HepG2 (cell line): Measurements from ENCODE around the gene NEAT1. TPM values are rescaled to one million over a fixed set of nuclear protein-coding genes. Genes with fewer than 3 reads are reported as not detected.

Experiments
- AHR ChIP-seq: IDR thresholded peaks from 2 replicates; pipeline ENCODE4 v1.6.1; 2018; ENCODE audit warnings: missing genetic modification reagents, missing compliant biosample characterization
- MTERF4 ChIP-seq: sonication (generic); formaldehyde crosslinking; IDR thresholded peaks from 2 replicates; pipeline ENCODE4 v1.8.0; 2023; ENCODE audit warnings: mild to moderate bottlenecking, missing genetic modification reagents
- PHF20 ChIP-seq: sonication (generic); formaldehyde crosslinking; IDR thresholded peaks from 2 replicates; pipeline ENCODE4 v1.5.0; 2020; ENCODE audit warnings: mild to moderate bottlenecking, missing genetic modification reagents
- TCF7L2 ChIP-seq: IDR thresholded peaks from 2 replicates; pipeline ENCODE4 v1.6.1; 2011; ENCODE audit warnings: mild to moderate bottlenecking, low read depth, low read length, moderate library complexity
- ZBED4 ChIP-seq: sonication (generic); formaldehyde crosslinking; IDR thresholded peaks from 2 replicates; pipeline ENCODE4 v1.4.0; 2020; ENCODE audit warnings: missing genetic modification reagents, borderline replicate concordance
- ZMAT3 ChIP-seq: sonication (generic); formaldehyde crosslinking; conservative IDR thresholded peaks from 2 replicates; pipeline ENCODE4 v1.7.0; 2021; ENCODE audit warnings: missing genetic modification reagents
- ZNF512 ChIP-seq: sonication (generic); formaldehyde crosslinking; IDR thresholded peaks from 2 replicates; pipeline ENCODE4 v1.4.0; 2020; ENCODE audit warnings: mild to moderate bottlenecking, missing genetic modification reagents
- ZNF547 ChIP-seq: sonication (generic); formaldehyde crosslinking; IDR thresholded peaks from 2 replicates; pipeline ENCODE4 v1.5.1; 2020; ENCODE audit warnings: mild to moderate bottlenecking, missing genetic modification reagents
- ZNF567 ChIP-seq: sonication (generic); formaldehyde crosslinking; IDR thresholded peaks from 2 replicates; pipeline ENCODE4 v1.8.1; 2023; ENCODE audit warnings: mild to moderate bottlenecking, missing genetic modification reagents, borderline replicate concordance
- ZNF577 ChIP-seq: sonication (generic); formaldehyde crosslinking; IDR thresholded peaks from 2 replicates; pipeline ENCODE4 v1.4.0; 2020; ENCODE audit warnings: mild to moderate bottlenecking, low read depth, missing genetic modification reagents, borderline replicate concordance
- ZNF670 ChIP-seq: sonication (generic); formaldehyde crosslinking; IDR thresholded peaks from 2 replicates; pipeline ENCODE4 v1.8.0; 2022; ENCODE audit warnings: mild to moderate bottlenecking, missing genetic modification reagents, borderline replicate concordance
- polyA plus RNA-seq, 8 experiments: library from polyadenylated mRNA; depleted of rRNA in 3 of 8; stranded (reverse) in 7 of 8; unstranded in 1 of 8; fragments of >200 nt; fragmentation: Illumina TruSeq in 4 of 8; extraction: Trizol in 4 of 8; gene quantifications; 2 replicates each; pipeline versions ENCODE4 v1.2.1 to v1.2.3, GENCODE V29; 2011 to 2016; ENCODE audit warnings: low read depth in 4 of 8, missing spikeins in 1 of 8, mixed read lengths in 1 of 8; ENCODE audit not compliant: insufficient read depth in 1 of 8
- total RNA-seq, 5 experiments: library from RNA; depleted of rRNA; stranded (reverse); fragments of >200 nt; fragmentation: Illumina TruSeq; extraction: Trizol; gene quantifications; 2 replicates each; pipeline ENCODE4 v1.2.3, GENCODE V29; 2016; ENCODE audit warnings: low read depth in 1 of 5
- TF ChIP-seq, protein P1 (sequence below): sonication (generic); formaldehyde crosslinking; IDR thresholded peaks from 2 replicates; pipeline ENCODE4 v1.5.0; 2020; ENCODE audit warnings: missing genetic modification reagents
- TF ChIP-seq, protein P2 (sequence below): sonication (generic); formaldehyde crosslinking; IDR thresholded peaks from 2 replicates; pipeline ENCODE4 v1.5.0; 2020; ENCODE audit warnings: mild to moderate bottlenecking, missing genetic modification reagents, borderline replicate concordance
- TF ChIP-seq, protein P3 (sequence below): sonication (generic); formaldehyde crosslinking; IDR thresholded peaks from 2 replicates; pipeline ENCODE4 v1.4.0; 2020; ENCODE audit warnings: missing genetic modification reagents; ENCODE audit errors: not compliant biosample characterization
- TF ChIP-seq, protein P4 (sequence below): IDR thresholded peaks from 2 replicates; pipeline ENCODE4 v1.6.1; 2016; ENCODE audit warnings: low read depth, control low read depth

Gene NEAT1
- total and polyA plus RNA-seq, 2 of the 13 experiments (the other 11 are each of a cell fraction or from before 2014, with no cell fraction given): 20.5 to 41.2 TPM

DNA sequence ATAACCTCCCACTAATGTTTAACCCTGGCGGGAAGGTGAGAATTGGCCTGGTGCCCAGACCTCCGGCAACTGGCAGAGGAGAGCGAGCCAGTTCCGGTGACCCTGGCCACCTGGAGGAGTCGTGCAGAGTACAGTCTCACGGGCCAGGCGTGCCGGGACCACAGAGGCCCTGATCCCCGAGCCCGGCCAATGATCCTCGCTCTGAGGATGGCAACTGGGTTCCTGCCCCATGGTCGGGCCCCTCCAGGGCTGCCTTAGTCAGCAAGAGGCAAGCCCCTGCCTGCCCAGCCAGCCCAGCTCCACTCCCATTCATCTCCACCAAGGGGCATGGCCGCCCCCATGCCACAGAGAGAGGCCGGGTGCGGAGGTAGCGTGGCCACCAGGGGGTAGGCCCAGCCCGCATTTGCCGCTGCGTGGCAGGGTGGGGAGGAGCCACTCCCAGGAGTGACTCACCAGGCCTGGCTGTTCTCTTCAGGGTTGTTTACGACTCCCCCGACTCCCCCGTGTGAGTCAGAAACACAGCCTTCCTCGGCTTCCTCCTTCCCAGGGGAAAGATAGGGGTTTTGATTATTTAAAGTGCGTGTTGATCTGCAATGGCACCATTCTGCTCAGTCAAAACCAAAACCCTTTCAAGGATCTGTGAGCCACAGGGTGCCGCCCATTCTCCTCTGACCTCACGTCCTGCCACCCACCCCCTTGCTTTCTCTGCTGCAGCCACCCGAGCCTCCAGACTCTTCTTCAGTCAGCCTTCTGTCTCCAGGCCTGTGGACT is 40.4 kb upstream of the NEAT1 start, which contains the start of gene SLC25A45 (continued):
- TF ChIP-seq ZBED4 (peak; percentile 90), AHR (CRISPR knock-in tag) (peak; percentile 78), ZNF547 (CRISPR knock-in tag) (peak; percentile 83; the same call in 1 of the 2 replicates), ZNF577 (no peak), ZNF670 (CRISPR knock-in tag) (peak; percentile 87), ZMAT3 (CRISPR knock-in tag) (peak; percentile 73; the same call in 1 of the 2 replicates), MTERF4 (CRISPR knock-in tag) (peak; percentile 34), ZNF512 (CRISPR knock-in tag) (no peak), PHF20 (CRISPR knock-in tag) (peak; percentile 43; the same call in 1 of the 2 replicates), ZNF567 (0 out of 2 replicates have a peak, but pooled peaks have one; percentile 85), TCF7L2 (no peak)
- TF ChIP-seq, protein P1, sequence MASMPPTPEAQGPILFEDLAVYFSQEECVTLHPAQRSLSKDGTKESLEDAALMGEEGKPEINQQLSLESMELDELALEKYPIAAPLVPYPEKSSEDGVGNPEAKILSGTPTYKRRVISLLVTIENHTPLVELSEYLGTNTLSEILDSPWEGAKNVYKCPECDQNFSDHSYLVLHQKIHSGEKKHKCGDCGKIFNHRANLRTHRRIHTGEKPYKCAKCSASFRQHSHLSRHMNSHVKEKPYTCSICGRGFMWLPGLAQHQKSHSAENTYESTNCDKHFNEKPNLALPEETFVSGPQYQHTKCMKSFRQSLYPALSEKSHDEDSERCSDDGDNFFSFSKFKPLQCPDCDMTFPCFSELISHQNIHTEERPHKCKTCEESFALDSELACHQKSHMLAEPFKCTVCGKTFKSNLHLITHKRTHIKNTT (CRISPR knock-in tag): no peak
- TF ChIP-seq, protein P2, sequence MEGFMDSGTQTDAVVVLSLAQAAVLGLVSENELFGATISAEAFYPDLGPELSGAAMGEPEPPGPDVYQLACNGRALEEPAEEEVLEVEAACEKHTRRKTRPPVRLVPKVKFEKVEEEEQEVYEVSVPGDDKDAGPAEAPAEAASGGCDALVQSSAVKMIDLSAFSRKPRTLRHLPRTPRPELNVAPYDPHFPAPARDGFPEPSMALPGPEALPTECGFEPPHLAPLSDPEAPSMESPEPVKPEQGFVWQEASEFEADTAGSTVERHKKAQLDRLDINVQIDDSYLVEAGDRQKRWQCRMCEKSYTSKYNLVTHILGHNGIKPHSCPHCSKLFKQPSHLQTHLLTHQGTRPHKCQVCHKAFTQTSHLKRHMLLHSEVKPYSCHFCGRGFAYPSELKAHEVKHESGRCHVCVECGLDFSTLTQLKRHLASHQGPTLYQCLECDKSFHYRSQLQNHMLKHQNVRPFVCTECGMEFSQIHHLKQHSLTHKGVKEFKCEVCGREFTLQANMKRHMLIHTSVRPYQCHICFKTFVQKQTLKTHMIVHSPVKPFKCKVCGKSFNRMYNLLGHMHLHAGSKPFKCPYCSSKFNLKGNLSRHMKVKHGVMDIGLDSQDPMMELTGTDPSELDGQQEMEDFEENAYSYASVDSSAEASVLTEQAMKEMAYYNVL: peak; percentile 31; the same call in 1 of the 2 replicates
- TF ChIP-seq, protein P3, sequence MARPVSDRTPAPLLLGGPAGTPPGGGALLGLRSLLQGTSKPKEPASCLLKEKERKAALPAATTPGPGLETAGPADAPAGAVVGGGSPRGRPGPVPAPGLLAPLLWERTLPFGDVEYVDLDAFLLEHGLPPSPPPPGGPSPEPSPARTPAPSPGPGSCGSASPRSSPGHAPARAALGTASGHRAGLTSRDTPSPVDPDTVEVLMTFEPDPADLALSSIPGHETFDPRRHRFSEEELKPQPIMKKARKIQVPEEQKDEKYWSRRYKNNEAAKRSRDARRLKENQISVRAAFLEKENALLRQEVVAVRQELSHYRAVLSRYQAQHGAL (CRISPR knock-in tag): no peak
- TF ChIP-seq, protein P4, sequence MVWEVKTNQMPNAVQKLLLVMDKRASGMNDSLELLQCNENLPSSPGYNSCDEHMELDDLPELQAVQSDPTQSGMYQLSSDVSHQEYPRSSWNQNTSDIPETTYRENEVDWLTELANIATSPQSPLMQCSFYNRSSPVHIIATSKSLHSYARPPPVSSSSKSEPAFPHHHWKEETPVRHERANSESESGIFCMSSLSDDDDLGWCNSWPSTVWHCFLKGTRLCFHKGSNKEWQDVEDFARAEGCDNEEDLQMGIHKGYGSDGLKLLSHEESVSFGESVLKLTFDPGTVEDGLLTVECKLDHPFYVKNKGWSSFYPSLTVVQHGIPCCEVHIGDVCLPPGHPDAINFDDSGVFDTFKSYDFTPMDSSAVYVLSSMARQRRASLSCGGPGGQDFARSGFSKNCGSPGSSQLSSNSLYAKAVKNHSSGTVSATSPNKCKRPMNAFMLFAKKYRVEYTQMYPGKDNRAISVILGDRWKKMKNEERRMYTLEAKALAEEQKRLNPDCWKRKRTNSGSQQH (CRISPR knock-in tag): peak; percentile 87
